SHP77 (cell line): Measurements from ENCODE around the gene ATP1B4.

Experiments
- DNase-seq, 2 experiments: peaks; one replicate each; lab custom pipeline; 2025; lab: John Stamatoyannopoulos, UW

ATP1B4 gene

GRCh38 chrX:120377179-120377578 lies 15.3 kb downstream of the ATP1B4 start:
- DNase-seq: no peak

GRCh38 chrX:120377715-120378114 lies 15.8 kb downstream of the ATP1B4 start:
- DNase-seq: no peak

GRCh38 chrX:120378570-120378969 lies 16.7 kb downstream of the ATP1B4 start:
- DNase-seq: no peak

- DNase-seq: no peak
Observed at GRCh38 chrX:120379937-120380681, 18.2 kb downstream of the ATP1B4 start.

- DNase-seq: no peak
Observed at GRCh38 chrX:120380699-120381098, 18.8 kb downstream of the ATP1B4 start.

GRCh38 chrX:120401301-120401700 lies 39.4 kb downstream of the ATP1B4 start:
- DNase-seq: no peak

- no peak for DNase-seq
Observed at GRCh38 chrX:120402369-120402768, 40.5 kb downstream of the ATP1B4 start.

- no peak for DNase-seq
Observed at GRCh38 chrX:120406638-120407037, 44.7 kb downstream of the ATP1B4 start.

- no peak for DNase-seq
Observed at GRCh38 chrX:120408168-120408567, 46.3 kb downstream of the ATP1B4 start.

GRCh38 chrX:120419463-120419862 lies 57.6 kb downstream of the ATP1B4 start:
- DNase-seq: no peak

- DNase-seq: no peak
Observed at GRCh38 chrX:120426599-120426998, 64.7 kb downstream of the ATP1B4 start.

- DNase-seq: no peak
Observed at GRCh38 chrX:120428309-120428708, 66.4 kb downstream of the ATP1B4 start.

- DNase-seq: no peak
Observed at GRCh38 chrX:120429776-120430540, 68.1 kb downstream of the ATP1B4 start.
